ENCODE results near the gene LMF1. TPM values are rescaled to one million over a fixed set of nuclear protein-coding genes. Genes with fewer than 3 reads are reported as not detected.
"Not testable (repeated sequence)": the region's sequence is repeated elsewhere in the genome, so short reads cannot be mapped to it uniquely, and the experiment has no call there.

The LMF1 gene
- total and polyA plus RNA-seq, 2 donors from 2014 or later = 15.4 to 28.6 TPM

- H3K9me3 ChIP-seq (ENCODE audit: control insufficient read depth in 2 of 3, insufficient read depth in 1 of 3, low read length in 3 of 3) = no peaks in the 10 kb centered on the region
- FAIRE-seq (no peak), DNase-seq (peak in 1 of 5 donors; percentile 44)
- no peak for TF ChIP-seq CTCF (IDR thresholded peaks at IDR 0.05; ENCODE audit: borderline replicate concordance, extremely low read depth, insufficient read depth)
- no peak overlapping the region for H3K27ac ChIP-seq (ENCODE audit: low read depth in 2 of 2, low read length in 2 of 2)
- H3K27me3 ChIP-seq (ENCODE audit: control insufficient read depth, insufficient read depth, low read length) = no peaks in the 10 kb centered on the region
- intact Hi-C loops (cut with DNase I) = no loop called here
- no peak overlapping the region for H3K4me3 ChIP-seq (ENCODE audit: low read length in 3 of 3)
- no peaks in the 10 kb centered on the region for H3K36me3 ChIP-seq (ENCODE audit: control insufficient read depth in 2 of 3, insufficient read depth in 3 of 3, low read length in 3 of 3)
- no peaks in the 10 kb centered on the region for H3K4me1 ChIP-seq (ENCODE audit: control insufficient read depth in 2 of 3, insufficient read depth in 2 of 3, low read depth in 1 of 3, low read length in 3 of 3)
- H3K9ac ChIP-seq (ENCODE audit: low read length in 3 of 3) = no peak overlapping the region
Measured at GRCh38 chr16:861446-861845, 109.3 kb downstream of the LMF1 start.

- DNase-seq = no peak
- Histone ChIP-seq H3K4me1 (ENCODE audit: control insufficient read depth in 2 of 3, insufficient read depth in 2 of 3, low read depth in 1 of 3, low read length in 3 of 3) (no peaks in the 10 kb centered on the region), H3K4me3 (ENCODE audit: low read length in 3 of 3) (no peak overlapping the region), H3K27me3 (ENCODE audit: control insufficient read depth, insufficient read depth, low read length) (no peaks in the 10 kb centered on the region), H3K36me3 (ENCODE audit: control insufficient read depth in 2 of 3, insufficient read depth in 3 of 3, low read length in 3 of 3) (no peaks in the 10 kb centered on the region), H3K9me3 (ENCODE audit: control insufficient read depth in 2 of 3, insufficient read depth in 1 of 3, low read length in 3 of 3) (no peaks in the 10 kb centered on the region), H3K9ac (ENCODE audit: low read length in 3 of 3) (no peak overlapping the region), H3K27ac (ENCODE audit: low read depth in 2 of 2, low read length in 2 of 2) (no peak overlapping the region)
- intact Hi-C loops (cut with DNase I) = no loop called here
- no peak for FAIRE-seq
- TF ChIP-seq CTCF (IDR thresholded peaks at IDR 0.05; ENCODE audit: borderline replicate concordance, extremely low read depth, insufficient read depth) = no peak
Measured at GRCh38 chr16:860891-861290, 109.9 kb downstream of the LMF1 start.

- intact Hi-C loops (cut with DNase I); H3K4me3 ChIP-seq (ENCODE audit: low read length in 3 of 3); H3K4me1 ChIP-seq (ENCODE audit: control insufficient read depth in 2 of 3, insufficient read depth in 2 of 3, low read depth in 1 of 3, low read length in 3 of 3); H3K36me3 ChIP-seq (ENCODE audit: control insufficient read depth in 2 of 3, insufficient read depth in 3 of 3, low read length in 3 of 3); FAIRE-seq; H3K9ac ChIP-seq (ENCODE audit: low read length in 3 of 3); H3K27ac ChIP-seq (ENCODE audit: low read depth in 2 of 2, low read length in 2 of 2); H3K27me3 ChIP-seq (ENCODE audit: control insufficient read depth, insufficient read depth, low read length); H3K9me3 ChIP-seq (ENCODE audit: control insufficient read depth in 2 of 3, insufficient read depth in 1 of 3, low read length in 3 of 3): not testable (repeated sequence)
- DNase-seq = peak in 1 of 5 donors; percentile 25
Measured at GRCh38 chr16:858971-859370, 111.8 kb downstream of the LMF1 start.

GRCh38 chr16:858441-858840 lies 112.3 kb downstream of the LMF1 start:
- intact Hi-C loops (cut with DNase I); H3K4me1 ChIP-seq (ENCODE audit: control insufficient read depth in 2 of 3, insufficient read depth in 2 of 3, low read depth in 1 of 3, low read length in 3 of 3); H3K9me3 ChIP-seq (ENCODE audit: control insufficient read depth in 2 of 3, insufficient read depth in 1 of 3, low read length in 3 of 3); FAIRE-seq; H3K4me3 ChIP-seq (ENCODE audit: low read length in 3 of 3); H3K36me3 ChIP-seq (ENCODE audit: control insufficient read depth in 2 of 3, insufficient read depth in 3 of 3, low read length in 3 of 3); H3K9ac ChIP-seq (ENCODE audit: low read length in 3 of 3); H3K27me3 ChIP-seq (ENCODE audit: control insufficient read depth, insufficient read depth, low read length); H3K27ac ChIP-seq (ENCODE audit: low read depth in 2 of 2, low read length in 2 of 2): not testable (repeated sequence)
- DNase-seq = peak in 1 of 5 donors; percentile 22

- Histone ChIP-seq H3K9me3 (ENCODE audit: control insufficient read depth in 2 of 3, insufficient read depth in 1 of 3, low read length in 3 of 3) (no peaks in the 10 kb centered on the region), H3K4me3 (ENCODE audit: low read length in 3 of 3) (no peak overlapping the region), H3K36me3 (ENCODE audit: control insufficient read depth in 2 of 3, insufficient read depth in 3 of 3, low read length in 3 of 3) (no peaks in the 10 kb centered on the region), H3K4me1 (ENCODE audit: control insufficient read depth in 2 of 3, insufficient read depth in 2 of 3, low read depth in 1 of 3, low read length in 3 of 3) (no peaks in the 10 kb centered on the region), H3K9ac (ENCODE audit: low read length in 3 of 3) (no peak overlapping the region), H3K27me3 (ENCODE audit: control insufficient read depth, insufficient read depth, low read length) (no peaks in the 10 kb centered on the region), H3K27ac (ENCODE audit: low read depth in 2 of 2, low read length in 2 of 2) (no peak overlapping the region)
- intact Hi-C loops (cut with DNase I) = no loop called here
- TF ChIP-seq CTCF (IDR thresholded peaks at IDR 0.05; ENCODE audit: borderline replicate concordance, extremely low read depth, insufficient read depth) = no peak
- FAIRE-seq (no peak), DNase-seq (peak in 2 of 5 donors; percentile 10 to 32)
Measured at GRCh38 chr16:856811-857210, 114.0 kb downstream of the LMF1 start.

Measured in kidney (tissue), 14 donors.